Ovary (tissue), 3 donors: ENCODE data around the gene ALDH1B1.

Experiments
- CTCF ChIP-seq, 3 donors: fragments of 450-650 bp in 2 of 3; fragments of 200-600 bp in 1 of 3; IDR thresholded peaks; one replicate each; pipeline versions ENCODE4 v1.5.1 to v1.8.0; 2016 to 2022; ENCODE audit warnings: antibody characterized with exemption in 3 of 3, mild to moderate bottlenecking in 1 of 3
- POLR2A ChIP-seq: fragments of 450-650 bp; IDR thresholded peaks from one replicate; pipeline ENCODE4 v1.6.1; 2017; ENCODE audit warnings: antibody characterized with exemption, mild to moderate bottlenecking, moderate library complexity
- donor health status: DM: no; HTN: no; CAD: no.

- no peak for TF ChIP-seq CTCF (IDR thresholded peaks at IDR 0.05)
- no peak for TF ChIP-seq POLR2A
These were observed 25.9 kb downstream of the ALDH1B1 start for GRCh38 chr9:38418366-38418765.
